Measurements from ENCODE around the gene ANGPTL2.

ANGPTL2 gene

GRCh38 chr9:127099664-127100063 lies 22.8 kb downstream of the ANGPTL2 start:
- no peak overlapping the region for H3K27ac ChIP-seq (ENCODE audit: low read length)
- H3K36me3 ChIP-seq (ENCODE audit: control insufficient read depth in 1 of 2, insufficient read depth in 2 of 2, low read length in 2 of 2) = peaks cover 0 to 9% of the 10 kb centered on the region in 2 donors
- peaks cover 0 to 44% of the 10 kb centered on the region in 2 donors for H3K4me1 ChIP-seq (ENCODE audit: control insufficient read depth in 1 of 2, insufficient read depth in 2 of 2, low read length in 2 of 2)
- no peaks in the 10 kb centered on the region for H3K9me3 ChIP-seq (ENCODE audit: control insufficient read depth in 1 of 2, low read length in 2 of 2)
- H3K4me3 ChIP-seq (ENCODE audit: low read depth in 1 of 2, low read length in 2 of 2) = no peak overlapping the region
- no peaks in the 10 kb centered on the region for H3K27me3 ChIP-seq (ENCODE audit: low read depth, low read length)

GRCh38 chr9:127098916-127099553 lies 23.4 kb downstream of the ANGPTL2 start:
- Histone ChIP-seq H3K27ac (ENCODE audit: low read length) (no peak overlapping the region), H3K36me3 (ENCODE audit: control insufficient read depth in 1 of 2, insufficient read depth in 2 of 2, low read length in 2 of 2) (peaks cover 0 to 9% of the 10 kb centered on the region in 2 donors), H3K27me3 (ENCODE audit: low read depth, low read length) (no peaks in the 10 kb centered on the region), H3K9me3 (ENCODE audit: control insufficient read depth in 1 of 2, low read length in 2 of 2) (no peaks in the 10 kb centered on the region), H3K4me3 (ENCODE audit: low read depth in 1 of 2, low read length in 2 of 2) (no peak overlapping the region), H3K4me1 (ENCODE audit: control insufficient read depth in 1 of 2, insufficient read depth in 2 of 2, low read length in 2 of 2) (peaks cover 0 to 38% of the 10 kb centered on the region in 2 donors)

DNA sequence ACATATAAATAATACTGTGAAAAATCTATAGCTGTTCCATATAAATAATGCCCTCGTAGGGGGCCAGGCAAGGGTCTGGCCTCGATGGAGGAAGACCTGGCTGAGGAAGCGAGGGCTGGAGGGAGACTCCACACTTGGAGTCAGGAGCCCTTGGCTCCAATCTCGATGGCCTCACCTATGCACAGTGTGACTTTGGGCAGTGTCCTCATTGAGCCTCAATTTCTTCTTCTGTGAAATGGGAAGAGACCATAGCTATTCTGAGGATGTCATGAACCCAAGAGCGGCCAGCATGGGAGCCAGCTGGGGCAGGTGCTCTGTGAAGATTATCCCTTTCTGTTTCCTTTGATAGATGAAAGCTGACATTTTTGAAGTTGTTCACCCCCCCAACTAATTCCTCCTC lies 24.8 kb downstream of the ANGPTL2 start:
- H3K36me3 ChIP-seq (ENCODE audit: control insufficient read depth in 1 of 2, insufficient read depth in 2 of 2, low read length in 2 of 2) = peaks cover 11 to 17% of the 10 kb centered on the region in 2 donors
- no peak overlapping the region for H3K27ac ChIP-seq (ENCODE audit: low read length)
- H3K4me1 ChIP-seq (ENCODE audit: control insufficient read depth in 1 of 2, insufficient read depth in 2 of 2, low read length in 2 of 2) = peaks cover 0 to 31% of the 10 kb centered on the region in 2 donors
- H3K27me3 ChIP-seq (ENCODE audit: low read depth, low read length) = no peaks in the 10 kb centered on the region
- H3K4me3 ChIP-seq (ENCODE audit: low read depth in 1 of 2, low read length in 2 of 2) = no peak overlapping the region
- no peaks in the 10 kb centered on the region for H3K9me3 ChIP-seq (ENCODE audit: control insufficient read depth in 1 of 2, low read length in 2 of 2)

GRCh38 chr9:127096208-127096607 lies 26.2 kb downstream of the ANGPTL2 start:
- H3K4me3 ChIP-seq (ENCODE audit: low read depth in 1 of 2, low read length in 2 of 2) = no peak overlapping the region
- H3K27me3 ChIP-seq (ENCODE audit: low read depth, low read length) = no peaks in the 10 kb centered on the region
- H3K4me1 ChIP-seq (ENCODE audit: control insufficient read depth in 1 of 2, insufficient read depth in 2 of 2, low read length in 2 of 2) = peaks cover 0 to 21% of the 10 kb centered on the region in 2 donors
- peaks cover 18 to 23% of the 10 kb centered on the region in 2 donors for H3K36me3 ChIP-seq (ENCODE audit: control insufficient read depth in 1 of 2, insufficient read depth in 2 of 2, low read length in 2 of 2)
- no peak overlapping the region for H3K27ac ChIP-seq (ENCODE audit: low read length)
- no peaks in the 10 kb centered on the region for H3K9me3 ChIP-seq (ENCODE audit: control insufficient read depth in 1 of 2, low read length in 2 of 2)

- H3K27ac ChIP-seq (ENCODE audit: low read length) = no peak overlapping the region
- no peak overlapping the region for H3K4me3 ChIP-seq (ENCODE audit: low read depth in 1 of 2, low read length in 2 of 2)
- H3K27me3 ChIP-seq (ENCODE audit: low read depth, low read length) = no peaks in the 10 kb centered on the region
- no peaks in the 10 kb centered on the region for H3K9me3 ChIP-seq (ENCODE audit: control insufficient read depth in 1 of 2, low read length in 2 of 2)
- peaks cover 18 to 28% of the 10 kb centered on the region in 2 donors for H3K36me3 ChIP-seq (ENCODE audit: control insufficient read depth in 1 of 2, insufficient read depth in 2 of 2, low read length in 2 of 2)
- peaks cover 0 to 14% of the 10 kb centered on the region in 2 donors for H3K4me1 ChIP-seq (ENCODE audit: control insufficient read depth in 1 of 2, insufficient read depth in 2 of 2, low read length in 2 of 2)
These were observed 27.0 kb downstream of the ANGPTL2 start for GRCh38 chr9:127095411-127095810.

- peaks cover 0 to 10% of the 10 kb centered on the region in 2 donors for H3K4me1 ChIP-seq (ENCODE audit: control insufficient read depth in 1 of 2, insufficient read depth in 2 of 2, low read length in 2 of 2)
- H3K27me3 ChIP-seq (ENCODE audit: low read depth, low read length) = no peaks in the 10 kb centered on the region
- no peak overlapping the region for H3K4me3 ChIP-seq (ENCODE audit: low read depth in 1 of 2, low read length in 2 of 2)
- no peak overlapping the region for H3K27ac ChIP-seq (ENCODE audit: low read length)
- peaks cover 21 to 37% of the 10 kb centered on the region in 2 donors for H3K36me3 ChIP-seq (ENCODE audit: control insufficient read depth in 1 of 2, insufficient read depth in 2 of 2, low read length in 2 of 2)
- no peaks in the 10 kb centered on the region for H3K9me3 ChIP-seq (ENCODE audit: control insufficient read depth in 1 of 2, low read length in 2 of 2)
These were observed 29.0 kb downstream of the ANGPTL2 start for GRCh38 chr9:127093319-127094020.

DNA sequence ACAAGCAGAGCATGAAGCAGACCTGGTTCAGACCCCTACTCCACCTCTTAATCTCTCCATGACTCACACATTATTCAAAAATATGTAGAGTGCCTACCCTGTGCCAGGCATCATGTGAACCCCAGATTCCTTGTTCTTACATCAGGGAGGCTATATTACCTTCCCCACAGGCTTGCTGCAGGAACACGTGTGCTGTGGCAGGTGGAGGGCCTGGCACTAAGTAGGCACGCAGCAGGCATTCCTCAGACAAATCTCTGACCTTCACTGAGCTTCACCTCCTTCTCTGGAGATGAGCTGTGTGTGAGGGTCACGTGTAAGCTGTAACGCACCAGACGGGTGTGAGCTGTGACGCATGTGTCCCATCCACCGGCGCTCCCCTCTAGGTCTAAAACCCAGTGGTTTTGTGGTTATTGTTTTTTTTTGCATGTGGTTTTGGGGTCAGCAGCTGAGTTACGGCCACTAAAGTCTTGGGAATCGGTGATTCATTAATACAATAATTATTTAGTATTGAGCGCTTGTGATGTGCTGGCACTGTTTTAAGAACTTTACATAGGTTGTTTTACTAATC lies 30.3 kb downstream of the ANGPTL2 start:
- Histone ChIP-seq H3K27me3 (ENCODE audit: low read depth, low read length) (no peaks in the 10 kb centered on the region), H3K27ac (ENCODE audit: low read length) (no peak overlapping the region), H3K4me3 (ENCODE audit: low read depth in 1 of 2, low read length in 2 of 2) (no peak overlapping the region), H3K36me3 (ENCODE audit: control insufficient read depth in 1 of 2, insufficient read depth in 2 of 2, low read length in 2 of 2) (peaks cover 29 to 50% of the 10 kb centered on the region in 2 donors), H3K9me3 (ENCODE audit: control insufficient read depth in 1 of 2, low read length in 2 of 2) (no peaks in the 10 kb centered on the region), H3K4me1 (ENCODE audit: control insufficient read depth in 1 of 2, insufficient read depth in 2 of 2, low read length in 2 of 2) (peaks cover 0 to 10% of the 10 kb centered on the region in 2 donors)

DNA sequence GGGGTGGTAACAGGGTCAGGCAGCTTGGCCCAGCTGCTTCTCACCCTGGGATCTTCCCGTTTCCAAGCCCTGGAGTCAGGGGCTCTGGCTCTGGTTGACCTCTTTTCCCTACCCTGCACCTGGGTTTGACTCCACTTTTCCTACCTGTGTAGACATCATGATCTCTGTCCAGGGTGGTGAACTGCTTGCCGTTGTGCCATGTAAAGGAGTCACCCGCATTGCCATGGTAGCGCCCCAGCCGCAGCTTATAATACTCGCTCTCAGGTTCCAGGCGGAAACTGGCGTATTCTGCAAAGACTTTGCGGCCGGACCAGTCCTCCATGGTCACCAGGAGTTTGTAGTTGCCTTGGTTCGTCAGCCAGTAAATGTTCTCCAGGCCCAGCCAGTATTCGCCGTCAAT lies 30.9 kb downstream of the ANGPTL2 start:
- Histone ChIP-seq H3K36me3 (ENCODE audit: control insufficient read depth in 1 of 2, insufficient read depth in 2 of 2, low read length in 2 of 2) (peaks cover 31 to 56% of the 10 kb centered on the region in 2 donors), H3K4me1 (ENCODE audit: control insufficient read depth in 1 of 2, insufficient read depth in 2 of 2, low read length in 2 of 2) (peaks cover 0 to 10% of the 10 kb centered on the region in 2 donors), H3K27me3 (ENCODE audit: low read depth, low read length) (no peaks in the 10 kb centered on the region), H3K4me3 (ENCODE audit: low read depth in 1 of 2, low read length in 2 of 2) (no peak overlapping the region), H3K9me3 (ENCODE audit: control insufficient read depth in 1 of 2, low read length in 2 of 2) (no peaks in the 10 kb centered on the region), H3K27ac (ENCODE audit: low read length) (no peak overlapping the region)

GRCh38 chr9:127090341-127090985 lies 32.0 kb downstream of the ANGPTL2 start:
- no peak overlapping the region for H3K27ac ChIP-seq (ENCODE audit: low read length)
- H3K36me3 ChIP-seq (ENCODE audit: control insufficient read depth in 1 of 2, insufficient read depth in 2 of 2, low read length in 2 of 2) = peaks cover 31 to 56% of the 10 kb centered on the region in 2 donors

GRCh38 chr9:127089631-127090081 lies 32.8 kb downstream of the ANGPTL2 start:
- H3K4me3 ChIP-seq (ENCODE audit: low read depth in 1 of 2, low read length in 2 of 2) = no peak overlapping the region
- H3K27ac ChIP-seq (ENCODE audit: low read length) = no peak overlapping the region
- peaks cover 0 to 10% of the 10 kb centered on the region in 2 donors for H3K4me1 ChIP-seq (ENCODE audit: control insufficient read depth in 1 of 2, insufficient read depth in 2 of 2, low read length in 2 of 2)
- H3K27me3 ChIP-seq (ENCODE audit: low read depth, low read length) = no peaks in the 10 kb centered on the region
- H3K36me3 ChIP-seq (ENCODE audit: control insufficient read depth in 1 of 2, insufficient read depth in 2 of 2, low read length in 2 of 2) = peaks cover 31 to 56% of the 10 kb centered on the region in 2 donors
- H3K9me3 ChIP-seq (ENCODE audit: control insufficient read depth in 1 of 2, low read length in 2 of 2) = no peaks in the 10 kb centered on the region

More at GRCh38 chr9:127090341-127090985, 32.0 kb downstream of the ANGPTL2 start:
- Histone ChIP-seq H3K9me3 (ENCODE audit: control insufficient read depth in 1 of 2, low read length in 2 of 2) (no peaks in the 10 kb centered on the region), H3K27me3 (ENCODE audit: low read depth, low read length) (no peaks in the 10 kb centered on the region), H3K4me1 (ENCODE audit: control insufficient read depth in 1 of 2, insufficient read depth in 2 of 2, low read length in 2 of 2) (peaks cover 0 to 10% of the 10 kb centered on the region in 2 donors), H3K4me3 (ENCODE audit: low read depth in 1 of 2, low read length in 2 of 2) (no peak overlapping the region)

Measured in muscle layer of duodenum (tissue), 2 donors.